ENCODE measurements around the gene BCHE. TPM values are rescaled to one million over a fixed set of nuclear protein-coding genes. Genes with fewer than 3 reads are reported as not detected.

BCHE gene
- total RNA-seq, 1 donor from 2014 or later: 1.9 TPM

DNA sequence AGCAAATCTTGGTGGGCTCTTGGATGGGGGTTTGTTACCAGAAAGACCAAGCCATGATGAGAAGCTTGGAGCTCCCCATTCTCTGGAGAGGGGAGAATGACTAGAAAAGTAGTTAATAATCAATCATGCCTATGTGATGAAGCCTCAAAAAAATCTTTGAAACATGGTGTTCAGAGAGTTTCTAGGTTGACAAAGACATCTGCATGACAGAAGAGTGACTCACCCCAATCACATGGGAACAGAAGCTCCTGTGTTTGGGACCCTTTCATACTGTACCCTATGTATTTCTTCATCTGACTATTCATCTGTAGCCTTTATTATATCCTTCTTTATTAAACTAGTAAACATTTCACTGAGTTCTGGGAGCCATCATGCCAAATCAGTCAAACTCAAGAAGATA lies 87.4 kb downstream of the BCHE start:
- H3K4me1 Mint-ChIP-seq (ENCODE audit: low read depth): no peaks in the 10 kb centered on the region
- no peak for DNase-seq (ENCODE audit: low spot score)
- no peak overlapping the region for H3K4me3 Mint-ChIP-seq (ENCODE audit: unreplicated experiment)
- H3K27me3 Mint-ChIP-seq (ENCODE audit: low read depth): no peaks in the 10 kb centered on the region
- TF ChIP-seq, protein P1, sequence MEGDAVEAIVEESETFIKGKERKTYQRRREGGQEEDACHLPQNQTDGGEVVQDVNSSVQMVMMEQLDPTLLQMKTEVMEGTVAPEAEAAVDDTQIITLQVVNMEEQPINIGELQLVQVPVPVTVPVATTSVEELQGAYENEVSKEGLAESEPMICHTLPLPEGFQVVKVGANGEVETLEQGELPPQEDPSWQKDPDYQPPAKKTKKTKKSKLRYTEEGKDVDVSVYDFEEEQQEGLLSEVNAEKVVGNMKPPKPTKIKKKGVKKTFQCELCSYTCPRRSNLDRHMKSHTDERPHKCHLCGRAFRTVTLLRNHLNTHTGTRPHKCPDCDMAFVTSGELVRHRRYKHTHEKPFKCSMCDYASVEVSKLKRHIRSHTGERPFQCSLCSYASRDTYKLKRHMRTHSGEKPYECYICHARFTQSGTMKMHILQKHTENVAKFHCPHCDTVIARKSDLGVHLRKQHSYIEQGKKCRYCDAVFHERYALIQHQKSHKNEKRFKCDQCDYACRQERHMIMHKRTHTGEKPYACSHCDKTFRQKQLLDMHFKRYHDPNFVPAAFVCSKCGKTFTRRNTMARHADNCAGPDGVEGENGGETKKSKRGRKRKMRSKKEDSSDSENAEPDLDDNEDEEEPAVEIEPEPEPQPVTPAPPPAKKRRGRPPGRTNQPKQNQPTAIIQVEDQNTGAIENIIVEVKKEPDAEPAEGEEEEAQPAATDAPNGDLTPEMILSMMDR (IDR thresholded peaks at IDR 0.05): no peak
- no peak overlapping the region for H3K27ac Mint-ChIP-seq (ENCODE audit: unreplicated experiment)
- H3K36me3 Mint-ChIP-seq (ENCODE audit: low read depth): no peaks in the 10 kb centered on the region
- H3K9me3 Mint-ChIP-seq (ENCODE audit: low read depth): no peaks in the 10 kb centered on the region

DNA sequence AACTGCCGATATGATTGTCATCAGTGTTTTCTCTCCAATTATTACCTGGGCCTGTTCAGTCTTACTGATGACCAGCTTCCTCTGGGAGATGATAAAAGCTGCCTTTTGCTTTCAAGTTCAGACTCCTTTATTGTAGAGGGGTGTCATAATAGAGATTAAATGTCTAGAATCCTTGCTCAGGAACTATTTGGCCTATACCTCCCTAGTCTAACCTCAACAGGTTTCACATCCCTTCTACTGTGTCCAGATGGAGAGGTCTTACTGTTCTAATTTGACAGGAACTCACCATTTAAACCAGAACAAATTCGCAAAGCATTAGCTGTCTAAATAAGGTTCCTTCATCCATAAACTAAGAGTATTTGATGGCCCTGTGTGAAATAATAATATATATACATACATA lies 88.0 kb downstream of the BCHE start:
- H3K27me3 Mint-ChIP-seq (ENCODE audit: low read depth): no peaks in the 10 kb centered on the region
- H3K4me1 Mint-ChIP-seq (ENCODE audit: low read depth): no peaks in the 10 kb centered on the region
- H3K4me3 Mint-ChIP-seq (ENCODE audit: unreplicated experiment): no peak overlapping the region
- H3K36me3 Mint-ChIP-seq (ENCODE audit: low read depth): no peaks in the 10 kb centered on the region
- H3K27ac Mint-ChIP-seq (ENCODE audit: unreplicated experiment): no peak overlapping the region
- H3K9me3 Mint-ChIP-seq (ENCODE audit: low read depth): no peaks in the 10 kb centered on the region
- DNase-seq (ENCODE audit: low spot score): no peak
- TF ChIP-seq, protein P1 (IDR thresholded peaks at IDR 0.05): no peak

DNA sequence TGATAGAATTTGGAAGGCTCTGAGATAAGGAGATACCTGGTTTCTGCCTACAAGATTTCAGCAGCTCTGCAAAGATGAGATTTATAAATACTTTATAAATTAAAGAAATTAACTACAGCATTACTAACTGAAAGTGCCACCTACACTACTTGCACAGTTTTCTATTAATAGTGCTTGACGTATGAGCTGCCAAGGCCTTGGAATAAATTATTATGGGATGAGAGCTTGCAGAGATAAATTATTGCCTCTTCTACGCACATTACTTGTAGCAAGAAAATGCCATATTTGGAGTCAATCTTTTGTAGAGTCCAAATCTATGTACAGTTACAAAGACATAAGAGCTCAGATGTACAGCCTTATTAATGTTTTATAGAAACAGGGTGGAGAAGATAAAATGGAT lies 89.1 kb downstream of the BCHE start:
- Mint-ChIP-seq H3K9me3 (ENCODE audit: low read depth) (no peaks in the 10 kb centered on the region), H3K4me3 (ENCODE audit: unreplicated experiment) (no peak overlapping the region)

DNA sequence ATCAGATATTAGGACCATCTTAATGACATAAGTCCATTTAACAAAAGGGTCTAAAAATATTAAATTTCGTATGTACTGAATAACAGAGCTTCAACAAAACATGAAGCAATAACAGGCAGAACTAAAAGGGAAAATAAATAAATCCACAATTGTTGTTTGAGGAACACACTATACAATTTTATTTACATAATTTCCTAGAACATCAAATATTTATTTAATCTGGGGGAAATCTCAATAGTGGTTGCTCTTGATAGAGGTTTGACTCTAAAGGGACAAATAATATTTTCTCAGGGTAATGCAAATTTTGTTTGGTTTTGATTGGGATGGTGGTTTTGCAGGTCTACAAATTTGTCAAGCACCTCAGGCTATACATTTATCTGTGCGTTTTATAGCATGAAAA lies 90.3 kb downstream of the BCHE start:
- DNase-seq (ENCODE audit: low spot score): no peak
- TF ChIP-seq, protein P1 (IDR thresholded peaks at IDR 0.05): no peak
- H3K27me3 Mint-ChIP-seq (ENCODE audit: low read depth): no peaks in the 10 kb centered on the region
- no peaks in the 10 kb centered on the region for H3K9me3 Mint-ChIP-seq (ENCODE audit: low read depth)
- H3K4me1 Mint-ChIP-seq (ENCODE audit: low read depth): no peaks in the 10 kb centered on the region
- H3K4me3 Mint-ChIP-seq (ENCODE audit: unreplicated experiment): no peak overlapping the region
- no peak overlapping the region for H3K27ac Mint-ChIP-seq (ENCODE audit: unreplicated experiment)
- H3K36me3 Mint-ChIP-seq (ENCODE audit: low read depth): no peaks in the 10 kb centered on the region

More for the DNA sequence above, 89.1 kb downstream of the BCHE start:
- TF ChIP-seq, protein P1 (IDR thresholded peaks at IDR 0.05): no peak
- no peak overlapping the region for H3K27ac Mint-ChIP-seq (ENCODE audit: unreplicated experiment)
- no peak for DNase-seq (ENCODE audit: low spot score)
- H3K4me1 Mint-ChIP-seq (ENCODE audit: low read depth): no peaks in the 10 kb centered on the region
- no peaks in the 10 kb centered on the region for H3K27me3 Mint-ChIP-seq (ENCODE audit: low read depth)
- no peaks in the 10 kb centered on the region for H3K36me3 Mint-ChIP-seq (ENCODE audit: low read depth)

DNA sequence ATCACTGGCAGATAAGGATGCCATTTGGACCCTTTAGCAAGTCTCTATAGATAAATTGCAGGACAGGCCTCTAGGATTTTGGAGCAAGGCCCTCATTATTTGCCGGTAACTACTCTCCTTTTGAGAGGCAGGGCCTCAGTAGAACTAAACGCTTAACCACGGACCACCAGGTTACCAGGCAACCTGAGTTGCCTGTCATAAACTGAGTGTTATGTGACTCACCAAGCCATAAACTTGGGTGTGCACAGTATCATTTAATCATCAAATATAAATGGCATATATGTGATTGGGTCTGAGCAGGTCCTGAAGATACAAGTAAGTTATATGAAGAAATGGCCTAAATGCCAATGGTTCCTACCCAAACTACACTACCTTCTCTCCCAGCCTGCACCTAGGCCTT lies 93.2 kb downstream of the BCHE start:
- DNase-seq (ENCODE audit: low spot score): no peak
- TF ChIP-seq, protein P1 (IDR thresholded peaks at IDR 0.05): no peak
- no peak overlapping the region for H3K27ac Mint-ChIP-seq (ENCODE audit: unreplicated experiment)
- H3K9me3 Mint-ChIP-seq (ENCODE audit: low read depth): peaks cover 6% of the 10 kb centered on the region
- H3K36me3 Mint-ChIP-seq (ENCODE audit: low read depth): no peaks in the 10 kb centered on the region
- H3K27me3 Mint-ChIP-seq (ENCODE audit: low read depth): no peaks in the 10 kb centered on the region
- no peak overlapping the region for H3K4me3 Mint-ChIP-seq (ENCODE audit: unreplicated experiment)
- H3K4me1 Mint-ChIP-seq (ENCODE audit: low read depth): no peaks in the 10 kb centered on the region
